G401.6 (cell line): Measurements from ENCODE around the gene LRG1.
"Not testable (repeated sequence)": the region's sequence is repeated elsewhere in the genome, so short reads cannot be mapped to it uniquely, and the experiment has no call there.

Source experiments
- FAIRE-seq: peaks from 2 replicates; lab custom pipeline; 2012; peaks lifted over from hg19 to GRCh38; lab: Jason Lieb, UNC

LRG1 gene

DNA sequence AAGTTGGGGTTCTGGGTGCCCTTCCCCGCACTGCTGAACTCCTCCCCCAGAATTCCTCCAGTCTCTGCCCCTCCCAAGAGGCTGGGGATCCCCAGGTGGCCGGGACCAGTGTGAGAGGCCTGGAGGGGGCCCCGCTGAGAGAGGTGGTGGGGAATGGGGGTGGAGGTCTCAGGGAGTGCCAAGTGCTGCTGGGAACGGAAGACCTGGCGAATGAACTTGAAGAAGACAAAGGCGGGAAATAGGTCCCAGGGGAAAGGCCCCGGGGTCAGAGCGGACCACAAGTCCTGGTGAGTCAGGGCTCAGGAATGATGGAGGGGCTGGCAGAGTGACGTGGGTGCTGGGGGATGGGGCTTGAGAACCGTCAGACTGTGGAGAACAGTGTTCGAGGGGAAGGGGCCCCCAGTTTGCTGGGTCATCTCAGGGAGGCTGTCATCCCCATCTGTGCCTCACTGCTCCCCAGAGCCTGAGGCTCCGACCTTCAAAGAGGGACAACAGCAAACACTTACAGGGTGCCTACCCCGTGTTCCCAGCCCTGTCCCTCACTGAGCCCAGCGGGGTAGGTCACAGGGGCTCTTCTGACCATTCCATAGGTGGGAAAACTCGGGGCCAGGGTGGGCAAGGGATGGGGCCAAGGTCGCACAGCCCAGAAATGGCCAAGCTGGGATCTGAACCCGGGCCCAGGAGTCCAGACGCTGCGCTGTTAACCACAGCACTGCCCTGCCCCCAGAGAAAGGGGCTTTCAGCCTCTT is 35.6 kb upstream of the LRG1 start:
- no peak for FAIRE-seq

DNA sequence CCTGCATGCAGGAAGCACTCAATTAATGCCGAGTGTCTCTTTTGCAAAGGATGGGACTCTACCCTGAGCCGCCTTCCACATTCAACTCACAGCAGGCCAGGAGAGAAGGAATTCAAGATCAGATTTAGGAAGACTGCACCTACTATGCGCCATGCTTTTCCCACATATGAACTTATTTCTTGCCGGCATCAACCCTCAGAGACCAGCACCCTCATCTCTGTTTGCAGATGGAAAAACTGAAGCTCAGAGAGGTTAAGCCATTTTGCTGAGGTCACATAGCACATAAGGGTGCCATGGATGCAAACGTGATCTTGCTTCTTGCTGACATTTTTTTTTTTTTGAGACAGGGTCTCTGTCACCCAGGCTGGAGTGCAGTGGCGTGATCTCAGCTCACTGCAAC is 33.8 kb upstream of the LRG1 start:
- no peak for FAIRE-seq

DNA sequence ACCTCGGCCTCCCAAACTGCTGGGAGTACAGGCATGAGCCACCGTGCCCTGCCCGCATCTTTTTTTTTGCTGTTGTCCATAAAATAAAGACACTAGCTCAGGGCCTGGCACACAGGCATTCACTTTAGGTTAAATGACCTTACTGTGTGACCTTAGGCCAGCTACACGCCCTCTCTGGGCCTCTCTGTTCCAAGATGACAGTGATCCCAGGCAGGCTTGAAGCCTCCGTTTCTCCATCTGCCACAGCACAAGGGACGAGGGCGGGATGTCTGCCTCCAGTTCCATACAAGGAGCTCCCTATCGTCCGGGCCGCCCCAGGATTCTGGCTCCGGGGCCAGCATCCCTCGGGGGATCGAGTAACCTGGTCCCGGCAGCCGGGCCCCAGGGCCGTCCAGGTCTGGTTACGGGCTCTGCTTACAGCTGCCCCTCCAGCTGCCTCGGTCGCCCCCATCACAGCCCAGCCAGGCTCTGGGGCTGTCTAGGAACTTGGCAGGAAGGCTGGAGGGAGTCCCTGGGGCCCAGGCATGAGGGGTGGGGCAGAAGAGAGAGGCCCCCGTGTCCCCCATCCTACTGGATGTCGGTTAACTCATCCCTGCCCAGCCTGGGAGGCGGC is 31.6 kb upstream of the LRG1 start:
- no peak for FAIRE-seq

DNA sequence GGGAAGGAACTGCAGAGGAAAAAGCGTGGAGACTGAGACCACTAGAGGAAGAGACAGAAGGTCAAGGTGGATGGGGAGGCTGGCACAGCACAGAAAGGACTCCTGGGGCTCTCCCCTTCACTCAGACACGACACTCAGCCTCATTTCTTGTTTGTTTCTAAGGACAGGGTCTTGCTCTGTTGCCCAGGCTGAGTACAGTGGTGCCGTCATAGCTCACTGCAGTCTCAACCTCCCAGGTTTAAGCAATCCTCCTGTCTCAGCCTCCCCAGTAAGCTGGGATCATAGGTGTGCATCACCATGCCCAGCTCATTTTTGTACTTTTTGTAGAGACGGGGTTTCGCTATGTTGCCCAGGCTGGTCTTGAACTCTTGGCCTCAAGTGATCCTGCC is 31.1 kb upstream of the LRG1 start:
- FAIRE-seq: no peak

DNA sequence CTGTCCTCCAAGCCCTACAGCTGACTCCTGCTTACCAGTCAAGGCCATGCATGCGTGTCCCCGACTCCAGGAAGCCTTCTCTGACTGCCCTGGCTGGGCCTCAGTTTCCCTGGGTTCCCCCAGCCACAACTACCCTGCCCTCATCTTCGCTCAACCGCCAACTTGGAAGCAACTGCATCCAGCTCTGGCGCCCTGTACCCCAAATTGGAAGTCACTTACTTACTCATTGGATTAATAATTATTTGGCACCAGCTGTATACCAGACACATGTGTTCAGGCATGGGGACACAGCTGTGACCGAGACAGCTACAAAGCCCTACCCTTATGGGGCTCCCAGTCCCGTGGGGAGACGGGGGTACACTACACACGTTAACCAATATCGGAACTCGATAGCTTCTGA is 30.6 kb upstream of the LRG1 start:
- FAIRE-seq: no peak

DNA sequence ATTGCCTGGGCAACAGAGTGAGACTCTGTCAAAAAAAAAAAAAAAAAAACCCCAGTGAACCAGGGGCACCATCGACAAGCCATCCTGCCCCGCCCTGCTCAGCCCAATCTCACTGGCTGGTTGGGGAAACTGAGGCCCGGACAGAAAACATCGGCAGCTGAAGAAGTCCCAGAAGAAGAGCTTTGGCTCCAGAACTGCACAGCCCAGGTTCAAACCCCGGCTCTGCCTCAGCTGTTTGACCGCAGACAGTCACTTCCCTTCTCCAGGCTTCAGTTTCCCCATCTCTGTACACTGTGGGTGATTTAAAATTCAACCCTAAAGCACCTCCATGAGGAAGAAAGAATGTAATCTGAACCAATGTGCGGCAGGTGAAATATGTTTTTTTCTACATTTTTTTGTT is 29.1 kb upstream of the LRG1 start:
- FAIRE-seq: no peak

DNA sequence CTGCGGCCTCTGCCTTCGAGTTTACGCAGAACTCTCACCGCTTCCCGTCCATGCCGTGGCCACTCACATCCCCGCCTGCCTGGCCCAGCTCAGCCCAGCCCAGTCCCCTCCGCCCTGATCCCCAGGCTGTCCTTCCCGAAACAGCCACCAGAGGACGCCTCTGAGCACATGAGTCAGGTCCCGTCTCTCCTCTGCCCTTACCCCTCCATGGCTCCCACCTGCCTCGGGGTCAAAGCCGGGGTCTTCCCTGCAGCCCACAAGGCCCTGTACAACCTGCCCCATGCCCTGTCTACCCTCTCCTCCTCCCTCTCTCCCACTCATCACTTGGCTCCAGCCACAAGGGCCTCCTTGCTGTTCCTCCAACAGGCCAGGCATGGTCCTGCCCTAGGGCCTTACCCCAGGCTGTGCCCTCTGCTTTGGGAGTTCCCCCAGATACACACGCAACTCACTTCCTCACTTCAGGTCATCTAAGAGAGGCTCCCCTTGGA is 27.8 kb upstream of the LRG1 start:
- no peak for FAIRE-seq

DNA sequence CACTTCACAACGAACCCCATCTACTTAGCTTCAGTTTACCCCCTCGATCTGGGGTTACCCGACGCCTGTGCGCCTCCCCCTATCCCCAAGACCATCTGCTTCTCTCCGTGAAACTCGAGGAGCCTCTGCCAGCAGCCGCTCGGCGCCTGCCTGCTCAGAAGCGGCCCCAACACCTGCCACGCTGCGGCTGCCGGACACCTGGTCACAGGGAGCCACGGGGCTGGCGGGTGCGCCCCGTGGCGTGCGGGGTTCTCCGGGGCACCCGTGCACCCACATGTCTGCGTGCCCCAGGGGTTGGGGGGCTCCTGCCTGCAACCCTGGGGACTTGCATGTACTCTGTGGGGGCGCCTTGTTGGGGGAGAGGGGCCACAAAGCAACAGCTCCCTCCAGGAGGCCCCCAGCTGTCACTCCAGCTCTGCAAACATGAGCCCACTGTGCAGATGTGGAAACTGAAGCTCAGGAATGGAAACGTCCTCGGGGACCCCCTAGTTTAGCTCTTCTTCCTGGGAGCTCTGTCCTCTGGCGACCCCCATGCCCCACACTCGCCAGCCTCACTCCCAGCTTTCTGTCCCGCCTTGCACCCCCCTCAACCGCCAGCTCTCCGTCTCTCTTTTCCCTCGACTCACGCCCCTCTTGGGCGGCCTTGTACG is 26.7 kb upstream of the LRG1 start:
- no peak for FAIRE-seq

DNA sequence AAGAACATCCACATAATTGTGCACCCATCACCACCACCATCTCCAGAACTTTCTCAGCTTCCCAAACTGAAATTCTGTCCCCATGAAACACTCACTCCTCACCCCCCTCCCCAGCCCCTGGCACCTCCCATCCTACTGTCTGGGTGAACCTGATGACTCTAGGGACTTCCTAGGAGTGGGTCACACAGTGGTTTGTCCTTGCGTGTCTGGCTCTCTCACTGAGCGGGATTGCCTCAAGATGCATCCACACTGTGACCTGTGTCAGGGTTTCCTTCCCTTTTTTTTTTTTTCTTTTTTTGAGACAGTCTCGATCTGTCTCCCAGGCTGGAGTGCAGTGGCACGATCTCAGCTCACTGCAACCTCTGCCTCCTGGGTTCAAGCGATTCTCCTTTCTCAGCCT is 23.7 kb upstream of the LRG1 start:
- not testable (repeated sequence) for FAIRE-seq

DNA sequence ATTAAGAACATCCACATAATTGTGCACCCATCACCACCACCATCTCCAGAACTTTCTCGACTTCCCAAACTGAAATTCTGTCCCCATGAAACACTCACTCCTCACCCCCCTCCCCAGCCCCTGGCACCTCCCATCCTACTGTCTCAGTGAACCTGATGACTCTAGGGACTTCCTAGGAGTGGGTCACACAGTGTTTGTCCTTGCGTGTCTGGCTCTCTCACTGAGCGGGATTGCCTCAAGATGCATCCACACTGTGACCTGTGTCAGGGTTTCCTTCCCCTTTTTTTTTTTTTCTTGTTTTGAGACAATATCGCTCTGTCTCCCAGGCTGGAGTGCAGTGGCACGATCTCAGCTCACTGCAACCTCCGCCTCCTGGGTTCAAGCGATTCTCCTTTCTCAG is 22.2 kb upstream of the LRG1 start:
- FAIRE-seq: not testable (repeated sequence)

DNA sequence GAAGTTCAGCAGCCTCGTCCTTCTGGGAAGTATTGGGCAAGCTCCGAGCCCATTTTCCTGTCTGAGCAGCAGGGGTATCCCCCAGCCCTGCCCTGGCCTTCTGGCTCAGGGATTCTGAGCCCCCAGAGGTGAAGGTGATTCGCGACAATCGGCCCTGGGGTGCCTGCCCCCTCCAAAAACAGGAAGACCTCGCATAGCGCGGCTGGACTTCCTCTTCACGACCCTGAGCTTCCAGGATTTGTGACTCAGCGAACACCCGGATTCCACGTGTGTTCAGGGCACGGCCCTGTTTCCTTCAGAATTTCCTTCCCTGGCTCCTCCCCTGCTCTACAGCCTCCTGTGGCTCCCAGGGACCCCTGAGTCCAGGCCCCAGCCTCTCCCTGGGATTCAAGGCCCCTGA is 19.7 kb upstream of the LRG1 start, which contains the start of gene SEMA6B:
Gene SEMA6B, minus strand, starts transcription at position 116 of the 400 bp plus-strand sequence. CDS start 1,227 bp downstream, outside the sequence.
- FAIRE-seq: no peak

DNA sequence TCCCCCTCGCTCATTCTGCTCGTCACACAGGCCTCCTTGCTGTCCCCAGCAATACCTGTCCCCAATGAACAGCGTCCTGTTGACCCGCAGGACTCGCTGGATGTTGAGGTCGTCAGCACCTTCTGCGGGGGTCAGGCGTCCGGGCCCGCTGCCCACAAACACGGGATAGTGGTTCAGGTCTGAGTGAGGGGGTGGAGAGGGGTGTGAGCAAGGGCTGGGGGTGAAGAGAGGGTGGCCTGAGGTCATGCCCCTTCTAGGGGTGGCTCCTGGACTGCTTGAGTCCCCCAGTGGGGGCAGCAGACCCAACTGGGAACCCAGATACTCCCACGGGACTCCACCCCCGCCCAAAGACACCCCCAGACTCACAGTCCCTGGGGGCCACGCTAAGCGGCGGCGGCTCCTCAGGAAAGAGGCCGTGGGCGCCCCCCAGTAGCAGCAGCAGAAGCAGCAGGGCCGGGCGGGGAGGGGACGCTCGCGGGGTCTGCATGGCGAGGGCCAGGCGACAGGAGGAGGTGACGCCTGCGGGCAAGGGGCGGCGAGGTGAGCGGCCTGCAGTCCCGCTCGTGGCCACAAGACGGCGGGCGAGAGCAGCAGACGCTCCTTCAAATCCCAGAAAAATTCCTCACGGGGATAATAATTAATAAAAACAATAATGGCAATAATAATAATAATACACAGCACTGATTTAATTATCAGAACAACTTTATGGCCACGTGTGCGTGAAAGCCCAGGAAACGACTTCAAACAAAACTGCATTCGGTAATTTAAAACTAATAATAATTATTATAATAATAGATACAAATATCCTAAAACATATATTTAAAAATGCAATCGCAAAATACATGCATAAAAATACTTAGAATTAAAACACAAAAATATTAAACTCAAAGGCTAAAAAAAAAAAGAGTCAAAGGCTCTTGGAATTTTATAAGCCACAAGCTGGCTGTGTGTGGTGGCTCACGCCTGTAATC is 18.4 kb upstream of the LRG1 start:
- peak; percentile 67 for FAIRE-seq

DNA sequence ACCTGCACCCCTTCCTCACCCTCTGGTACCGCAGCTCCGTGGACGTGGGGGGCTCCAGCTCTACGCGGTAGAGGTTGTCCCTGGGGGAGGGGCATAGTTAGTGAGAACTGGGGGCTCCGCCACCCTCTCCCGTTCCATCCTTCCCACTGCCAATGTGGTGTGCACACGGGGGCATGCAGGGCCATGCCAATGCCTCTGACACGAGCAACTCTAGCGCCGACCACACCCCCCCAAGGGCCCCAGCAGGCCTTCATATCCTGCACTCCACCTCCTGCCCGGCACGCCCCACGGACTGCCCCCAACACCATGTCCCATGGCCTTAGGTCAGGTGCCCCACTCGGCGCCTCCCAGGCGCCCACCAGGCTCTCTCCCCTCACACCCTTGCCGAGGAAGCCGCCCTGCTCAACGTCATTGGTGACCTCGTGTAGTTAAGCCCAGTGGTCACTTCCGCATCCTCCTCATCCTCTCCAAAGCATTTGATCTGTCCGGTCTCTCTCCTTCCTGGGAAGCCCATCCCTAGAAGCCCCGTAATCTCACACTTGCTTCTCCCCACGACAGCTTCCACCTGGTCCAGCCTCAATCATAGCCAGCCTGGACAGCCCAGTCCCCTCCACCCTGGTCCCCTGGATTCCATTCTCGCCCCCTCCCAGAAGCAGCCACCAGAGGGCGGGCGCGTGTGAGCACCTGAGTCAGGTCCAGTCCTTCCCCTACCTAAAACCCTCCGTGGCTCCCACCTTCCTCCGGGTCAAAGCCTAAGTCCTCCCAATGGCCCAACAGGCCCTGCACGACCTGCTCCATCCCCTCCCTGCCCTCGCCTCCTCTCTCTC is 17.5 kb upstream of the LRG1 start:
- no peak for FAIRE-seq

DNA sequence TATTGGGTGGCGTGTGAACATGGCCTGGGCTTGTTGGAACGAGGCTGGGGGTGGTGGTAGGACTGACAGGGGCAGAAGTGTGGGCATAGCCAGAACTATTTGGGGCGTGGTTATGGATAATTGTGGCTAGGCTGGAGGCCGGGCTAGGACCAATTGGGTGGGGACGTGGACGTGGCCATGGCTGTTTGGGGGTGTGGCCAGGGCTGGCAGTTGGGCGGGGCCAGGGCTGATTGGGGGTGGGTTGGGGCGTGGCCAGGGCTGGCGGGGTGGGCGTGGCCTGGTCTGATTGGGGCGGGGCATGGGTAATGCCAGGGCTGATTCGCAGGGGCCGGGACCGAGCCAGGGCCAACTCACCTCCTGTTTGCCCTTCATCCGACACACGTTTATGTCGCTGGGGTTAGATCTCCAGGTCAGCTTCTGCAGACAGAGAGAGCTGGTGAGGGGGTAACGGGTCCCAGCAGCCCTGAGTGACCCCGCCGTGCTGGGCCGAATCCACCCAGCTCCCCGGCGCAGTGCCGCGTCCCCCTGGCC is 16.8 kb upstream of the LRG1 start:
- no peak for FAIRE-seq

DNA sequence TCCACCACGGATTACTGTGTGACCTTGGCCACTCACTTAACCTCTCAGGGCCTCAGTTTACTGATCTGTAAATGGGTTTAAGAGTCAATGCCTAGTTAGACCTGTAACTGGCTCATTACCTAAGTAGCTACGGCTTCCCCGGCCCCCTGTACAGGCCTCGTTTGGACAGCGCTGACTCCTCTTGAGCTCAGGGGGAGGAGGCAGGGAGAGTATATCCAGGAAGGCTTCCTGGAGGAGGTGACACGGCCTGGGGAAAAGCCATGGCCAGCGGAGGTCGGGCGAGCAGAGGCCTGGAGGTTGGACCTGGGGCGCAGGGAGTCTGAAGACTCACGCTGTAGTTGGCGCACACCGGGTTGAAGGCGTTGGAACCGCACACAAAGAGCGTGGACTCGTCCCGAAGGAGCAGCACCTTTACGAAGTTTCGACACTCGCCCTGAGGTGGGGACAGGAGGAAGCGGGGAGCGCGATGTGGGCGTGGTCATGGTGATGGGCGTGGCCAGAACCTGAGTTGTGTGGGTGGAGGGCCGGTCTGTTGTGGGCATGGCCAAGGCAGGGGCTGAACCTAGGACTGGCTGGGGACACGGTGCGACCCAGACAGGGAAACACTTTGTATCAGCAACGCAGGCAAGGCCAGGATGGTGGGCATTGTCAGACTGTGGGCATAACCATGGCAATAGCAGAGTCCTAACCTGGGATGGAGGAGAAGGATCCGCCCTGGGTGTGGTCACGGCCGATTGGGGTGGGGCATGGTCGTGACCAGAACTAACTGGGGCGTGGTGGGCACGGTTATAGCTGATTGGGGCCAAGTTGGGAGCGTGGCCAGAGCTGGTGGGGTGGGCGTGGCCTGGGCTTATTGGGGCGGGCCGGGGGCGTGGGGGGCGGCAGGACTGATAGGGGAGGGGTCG is 16.1 kb upstream of the LRG1 start:
- FAIRE-seq: no peak

DNA sequence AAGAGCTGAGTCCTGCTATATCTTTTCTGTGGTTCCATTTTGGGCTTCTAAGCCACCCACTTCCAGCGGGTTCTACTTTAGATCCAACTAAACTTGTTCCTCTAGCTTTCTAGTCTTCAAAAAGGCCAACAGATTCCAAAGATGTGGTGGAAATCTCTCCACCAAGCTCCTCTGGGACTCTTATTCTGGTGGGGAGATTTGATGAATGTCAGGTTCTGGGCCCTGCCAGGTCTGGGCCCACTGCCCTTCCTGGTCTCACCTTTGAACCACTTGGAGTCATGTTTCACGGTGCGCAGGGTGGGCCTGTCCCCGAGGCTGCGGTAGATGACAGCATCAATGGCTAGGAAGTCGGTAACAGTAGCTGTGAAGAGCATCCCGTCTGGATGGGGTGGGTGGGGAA is 14.9 kb upstream of the LRG1 start:
- no peak for FAIRE-seq

DNA sequence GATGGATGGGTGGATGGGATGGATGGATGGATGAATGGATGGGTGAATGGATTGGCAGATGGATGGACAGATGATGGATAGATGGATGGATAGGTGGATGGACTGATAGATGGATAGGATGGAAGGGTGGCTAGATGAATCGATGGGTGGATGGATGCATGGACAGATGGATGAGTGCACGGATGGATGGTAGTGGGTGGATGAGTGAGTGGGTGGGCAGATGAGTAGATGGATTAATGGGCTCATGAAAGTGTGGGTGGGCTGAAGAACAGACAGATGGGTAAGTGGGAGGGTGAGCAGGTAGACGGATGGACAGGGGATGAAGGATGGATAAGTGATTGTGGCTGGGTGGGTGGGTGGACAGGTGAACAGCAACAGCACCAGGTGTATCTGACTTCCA is 13.9 kb upstream of the LRG1 start:
- FAIRE-seq: no peak

DNA sequence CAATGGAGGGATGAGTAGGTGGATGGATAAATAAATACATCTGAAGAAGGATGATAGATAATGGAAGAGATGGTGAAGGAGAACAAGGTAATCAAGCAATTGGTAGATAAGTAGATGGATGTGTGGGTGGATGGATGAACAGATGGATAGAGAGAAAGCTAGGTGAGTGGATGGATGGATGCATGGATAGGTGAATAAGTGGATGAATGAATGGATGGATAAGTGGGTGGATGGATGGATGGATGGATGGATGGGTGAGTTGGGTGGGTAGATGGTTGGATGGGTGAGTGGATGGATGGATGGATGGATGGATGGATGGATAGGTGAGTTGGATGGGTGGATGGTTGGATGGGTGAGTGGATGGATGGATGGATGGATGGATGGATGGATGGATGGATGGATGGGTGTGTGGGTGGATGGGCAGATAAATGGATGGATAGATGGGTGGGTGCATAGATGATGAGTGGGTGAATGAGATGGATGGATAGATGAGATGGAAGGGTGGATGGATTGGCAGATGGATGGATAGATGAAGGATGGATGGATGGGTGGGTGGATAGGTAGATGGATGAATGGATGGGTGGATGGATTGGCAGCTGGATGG is 13.4 kb upstream of the LRG1 start:
- no peak for FAIRE-seq

DNA sequence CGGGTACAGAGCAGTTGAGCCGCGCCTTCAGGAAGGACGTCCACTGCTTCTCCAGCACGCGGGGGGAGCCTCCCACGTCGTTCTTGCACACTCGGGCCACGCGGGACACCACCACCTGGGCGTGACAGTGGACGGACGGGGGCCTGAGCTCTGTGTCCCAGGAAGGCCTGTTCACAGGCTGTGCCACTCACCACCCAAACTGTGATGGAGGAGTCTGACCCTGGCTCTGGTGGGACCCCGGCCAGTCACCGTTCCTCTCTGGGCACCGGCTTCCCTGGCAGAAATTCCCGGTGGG is 12.6 kb upstream of the LRG1 start:
- no peak for FAIRE-seq
